ENCODE data around the gene ITGB4. TPM values are rescaled to one million over a fixed set of nuclear protein-coding genes. Genes with fewer than 3 reads are reported as not detected.

ITGB4 gene
- total RNA-seq, 1 donor from 2014 or later = 34.7 TPM

- no peaks in the 10 kb centered on the region for H3K9me3 ChIP-seq
- peaks cover 68% of the 10 kb centered on the region for H3K4me1 ChIP-seq
- DNase-seq (peak; percentile 70), ATAC-seq (peak; percentile 81 to 84)
- no peak for TF ChIP-seq CTCF (IDR thresholded peaks at IDR 0.05)
- H3K27ac ChIP-seq = peak overlapping the region; percentile 64
- H3K36me3 ChIP-seq = peaks cover 59% of the 10 kb centered on the region
- intact Hi-C loops (cut with DNase I) = no loop called here
- H3K4me3 ChIP-seq = no peak overlapping the region
- H3K27me3 ChIP-seq (ENCODE audit: low read depth) = no peaks in the 10 kb centered on the region
Measured at GRCh38 chr17:75693500-75694481, 27.5 kb upstream of the ITGB4 start.

GRCh38 chr17:75694536-75694935 lies 26.7 kb upstream of the ITGB4 start:
- Histone ChIP-seq H3K4me1 (peaks cover 61% of the 10 kb centered on the region), H3K9me3 (no peaks in the 10 kb centered on the region), H3K27me3 (ENCODE audit: low read depth) (no peaks in the 10 kb centered on the region), H3K4me3 (no peak overlapping the region), H3K27ac (peak overlapping the region; percentile 64), H3K36me3 (peaks cover 62% of the 10 kb centered on the region)
- ATAC-seq (no peak), DNase-seq (no peak)
- TF ChIP-seq CTCF (IDR thresholded peaks at IDR 0.05) = no peak
- intact Hi-C loops (cut with DNase I) = no loop called here

GRCh38 chr17:75695141-75695829 lies 26.0 kb upstream of the ITGB4 start:
- Histone ChIP-seq H3K4me3 (no peak overlapping the region), H3K27me3 (ENCODE audit: low read depth) (no peaks in the 10 kb centered on the region), H3K4me1 (peaks cover 60% of the 10 kb centered on the region), H3K9me3 (no peaks in the 10 kb centered on the region), H3K27ac (no peak overlapping the region), H3K36me3 (peaks cover 67% of the 10 kb centered on the region)
- ATAC-seq (no peak), DNase-seq (no peak)
- TF ChIP-seq CTCF (IDR thresholded peaks at IDR 0.05) = no peak
- intact Hi-C loops (cut with DNase I) = no loop called here

- Histone ChIP-seq H3K9me3 (no peaks in the 10 kb centered on the region), H3K36me3 (peaks cover 67% of the 10 kb centered on the region), H3K27ac (no peak overlapping the region), H3K4me3 (no peak overlapping the region), H3K4me1 (peaks cover 60% of the 10 kb centered on the region), H3K27me3 (ENCODE audit: low read depth) (no peaks in the 10 kb centered on the region)
- ATAC-seq = no peak
- no peak for DNase-seq
- no peak for TF ChIP-seq CTCF (IDR thresholded peaks at IDR 0.05)
- intact Hi-C loops (cut with DNase I) = no loop called here
Measured at GRCh38 chr17:75695830-75696271, 25.4 kb upstream of the ITGB4 start.

- no peak for DNase-seq
- Histone ChIP-seq H3K9me3 (no peaks in the 10 kb centered on the region), H3K27me3 (ENCODE audit: low read depth) (no peaks in the 10 kb centered on the region), H3K36me3 (peaks cover 74% of the 10 kb centered on the region), H3K4me3 (no peak overlapping the region), H3K4me1 (peaks cover 66% of the 10 kb centered on the region), H3K27ac (peak overlapping the region; percentile 53)
- peak; percentile 21 to 27 for ATAC-seq
- TF ChIP-seq CTCF (IDR thresholded peaks at IDR 0.05) = no peak
- intact Hi-C loops (cut with DNase I) = no loop called here
Measured at GRCh38 chr17:75697651-75698291, 23.5 kb upstream of the ITGB4 start.
